Panc1 (cell line): Measurements from ENCODE around the gene HLA-DPB1. TPM values are rescaled to one million over a fixed set of nuclear protein-coding genes. Genes with fewer than 3 reads are reported as not detected.

Source experiments
- ATAC-seq: fragments of 200-7000 bp; cut with Tn5 transposase; 2 replicates; pipeline ENCODE4 v1.9.1; 2020; ENCODE audit warnings: mild to moderate bottlenecking, moderate library complexity
- BruUV-seq: library from RNA; stranded (reverse); fragments of 400-500 nt; replicated peaks from 2 replicates; lab custom pipeline; 2021; lab: Mats Ljungman, UMichigan
- CTCF ChIA-PET: fragments of 300-600 bp; sonication (Branson Sonifier 250); formaldehyde crosslinking; loops from one replicate; lab custom pipeline; 2022; ENCODE audit warnings: antibody characterized with exemption; lab: Charles Lee
- POLR2A ChIA-PET: fragments of 300-600 bp; sonication (Branson Sonifier 250); formaldehyde crosslinking; loops from one replicate; lab custom pipeline; 2022; ENCODE audit warnings: antibody characterized with exemption; lab: Charles Lee
- DNase-seq: peaks from one replicate; pipeline ENCODE4 v3.0.0-alpha.2; 2010; ENCODE audit warnings: low read depth, low spot score
- H3K27ac ChIP-seq: 2 replicates; pipeline ENCODE4 v1.5.1; 2011; ENCODE audit warnings: mild to moderate bottlenecking, low read length, inconsistent platforms
- H3K27me3 ChIP-seq: fragments of 200-500 bp; sonication (Bioruptor generic); 2 replicates; pipeline ENCODE4 v1.6.0; 2014; ENCODE audit warnings: low read length, inconsistent platforms; ENCODE audit not compliant: control insufficient read depth, insufficient read depth
- H3K36me3 ChIP-seq: fragments of 200-500 bp; sonication (Bioruptor generic); 2 replicates; pipeline ENCODE4 v1.5.1; 2014; ENCODE audit warnings: inconsistent platforms, mild to moderate bottlenecking, low read length, moderate library complexity; ENCODE audit not compliant: control insufficient read depth, insufficient read depth
- H3K4me1 ChIP-seq: 2 replicates; pipeline ENCODE4 v1.5.1; 2011; ENCODE audit warnings: inconsistent platforms, mild to moderate bottlenecking, low read length, moderate library complexity; ENCODE audit not compliant: control insufficient read depth, insufficient read depth
- H3K4me3 ChIP-seq, 2 experiments: 2 replicates each; pipeline ENCODE4 v1.5.1; 2011 to 2012; ENCODE audit warnings: low read depth in 2 of 2, low read length in 2 of 2, mild to moderate bottlenecking in 2 of 2, inconsistent platforms in 1 of 2, moderate library complexity in 1 of 2
- H3K9me3 ChIP-seq: fragments of 200-500 bp; sonication (Bioruptor generic); 2 replicates; pipeline ENCODE4 v1.5.1; 2014; ENCODE audit warnings: low read depth, mild to moderate bottlenecking, inconsistent platforms, low read length, moderate library complexity; ENCODE audit not compliant: control insufficient read depth, insufficient read depth
- CTCF ChIP-seq: fragments of 450-650 bp; IDR thresholded peaks from 2 replicates; pipeline ENCODE4 v1.5.1; 2017; ENCODE audit warnings: mild to moderate bottlenecking
- POLR2AphosphoS5 ChIP-seq: IDR thresholded peaks from 2 replicates; pipeline ENCODE4 v1.6.1; 2012; ENCODE audit warnings: mild to moderate bottlenecking, low read depth, low read length, moderate library complexity
- REST ChIP-seq, 2 experiments: IDR thresholded peaks; 2 replicates each; pipeline ENCODE4 v1.6.1; 2011 to 2012; ENCODE audit warnings: low read depth in 2 of 2, control low read depth in 1 of 2, low read length in 1 of 2, mild to moderate bottlenecking in 1 of 2, moderate library complexity in 1 of 2; ENCODE audit not compliant: insufficient read depth in 1 of 2
- SIN3A ChIP-seq: IDR thresholded peaks from 2 replicates; pipeline ENCODE4 v1.6.1; 2012; ENCODE audit warnings: low read depth, mild to moderate bottlenecking, low read length, moderate library complexity, borderline replicate concordance; ENCODE audit not compliant: insufficient read depth
- TCF7L2 ChIP-seq: IDR thresholded peaks from 2 replicates; pipeline ENCODE4 v1.6.1; 2011; ENCODE audit warnings: mild to moderate bottlenecking, low read depth, low read length, inconsistent platforms
- in situ Hi-C: cut with HindIII; loops from 2 replicates; pipeline ENCODE4 v1.10.0; 2016; ENCODE audit warnings: low sequenced_read_pairs, low pct_unique_long_range_greater_than_20kb
- intact Hi-C: fragments of 100-400 bp; cut with micrococcal nuclease; formaldehyde crosslinking; loops from one replicate; pipeline ENCODE4 v1.10.0; 2022; ENCODE audit not compliant: unreplicated experiment
- total RNA-seq: library from RNA; stranded (reverse); gene quantifications from one replicate; pipeline ENCODE4 v1.2.1, GENCODE V29; 2021; ENCODE audit not compliant: unreplicated experiment

Gene HLA-DPB1
- total RNA-seq, 1 experiment from 2014 or later, result 0.64 TPM

- Histone ChIP-seq H3K4me1 (no peaks in the 10 kb centered on the region), H3K27ac (no peak overlapping the region), H3K4me3 (no peak overlapping the region), H3K27me3 (peaks cover 14% of the 10 kb centered on the region; the same call in 1 of the 2 replicates), H3K36me3 (no peaks in the 10 kb centered on the region), H3K9me3 (no peaks in the 10 kb centered on the region)
- BruUV-seq, result no TSS peak
- ATAC-seq, result no peak
- POLR2A ChIA-PET, result no interaction called here
- TF ChIP-seq TCF7L2 (no peak), CTCF (no peak), REST (IDR thresholded peaks at IDR 0.05; ENCODE audit: insufficient read depth in 1 of 2, low read depth in 2 of 2, low read length in 1 of 2) (no peak), POLR2AphosphoS5 (no peak), SIN3A (no peak)
- intact Hi-C loops (no loop called here), in situ Hi-C loops (no loop called here)
- DNase-seq, result no peak
- CTCF ChIA-PET, result no interaction called here
Measured at GRCh38 chr6:33070909-33071308, 4.9 kb upstream of the HLA-DPB1 start.

- intact Hi-C loops, result no loop called here
- in situ Hi-C loops, result no loop called here
- ChIA-PET POLR2A (no interaction called here), CTCF (no interaction called here)
- no peaks in the 10 kb centered on the region for H3K9me3 ChIP-seq
- no peak overlapping the region for H3K27ac ChIP-seq
- BruUV-seq, result no TSS peak
- peaks cover 14% of the 10 kb centered on the region for H3K27me3 ChIP-seq
- no peak for ATAC-seq
- no peak for TF ChIP-seq SIN3A
- no peak for TF ChIP-seq POLR2AphosphoS5
- TF ChIP-seq REST (IDR thresholded peaks at IDR 0.05; ENCODE audit: insufficient read depth in 1 of 2, low read depth in 2 of 2, low read length in 1 of 2), result no peak
- no peak for TF ChIP-seq TCF7L2
- TF ChIP-seq CTCF, result no peak
- no peak for DNase-seq
- H3K4me1 ChIP-seq, result no peaks in the 10 kb centered on the region
- H3K4me3 ChIP-seq, result no peak overlapping the region
- H3K36me3 ChIP-seq, result no peaks in the 10 kb centered on the region
Measured at GRCh38 chr6:33071569-33071968, 4.2 kb upstream of the HLA-DPB1 start.
